Esophagus muscularis mucosa (tissue), 4 donors: ENCODE data around the gene RBM28.

Experiments
- CTCF ChIP-seq, 3 experiments: fragments of 200-600 bp in 2 of 3; fragments of 450-650 bp in 1 of 3; sonication (generic) in 2 of 3; IDR thresholded peaks; one replicate each; pipeline ENCODE4 v1.5.1; 2017 to 2019; ENCODE audit warnings: antibody characterized with exemption in 3 of 3, mild to moderate bottlenecking in 2 of 3, moderate library complexity in 1 of 3
- EP300 ChIP-seq: sonication (generic); formaldehyde crosslinking; IDR thresholded peaks from one replicate; pipeline ENCODE4 v1.6.1; 2017; ENCODE audit warnings: antibody characterized with exemption
- POLR2A ChIP-seq: fragments of 450-650 bp; IDR thresholded peaks from one replicate; pipeline ENCODE4 v1.6.1; 2017; ENCODE audit warnings: antibody characterized with exemption, moderate library complexity, mild to moderate bottlenecking, low read depth

- TF ChIP-seq CTCF (IDR thresholded peaks at IDR 0.05): no peak
- no peak for TF ChIP-seq POLR2A
- TF ChIP-seq EP300: no peak
These were observed 8.9 kb upstream of the RBM28 start for GRCh38 chr7:128352636-128353035.
